OCI-LY7 (cell line): Measurements from ENCODE around the gene KDM2A. TPM values are rescaled to one million over a fixed set of nuclear protein-coding genes. Genes with fewer than 3 reads are reported as not detected.
A peak's percentile ranks its signal among the peaks of the same experiment; 100 is the strongest.

Experiments used
- BruUV-seq: library from RNA; stranded (reverse); fragments of 400-500 nt; replicated peaks from 2 replicates; lab custom pipeline; 2021; lab: Mats Ljungman, UMichigan
- CTCF ChIA-PET: fragments of 300-600 bp; sonication (Branson Sonifier 250); formaldehyde crosslinking; loops from one replicate; lab custom pipeline; 2022; ENCODE audit warnings: antibody characterized with exemption; ENCODE audit not compliant: unreplicated experiment; lab: Charles Lee
- POLR2A ChIA-PET: fragments of 300-600 bp; sonication (Branson Sonifier 250); formaldehyde crosslinking; loops from one replicate; lab custom pipeline; 2022; ENCODE audit warnings: antibody characterized with exemption; lab: Charles Lee
- DNase-seq: peaks from one replicate; pipeline ENCODE4 v3.0.0-alpha.2; 2015; ENCODE audit warnings: low spot score
- H2AFZ ChIP-seq: fragments of 200-600 bp; sonication (generic), shearing (Covaris generic); 2 replicates; pipeline ENCODE4 v1.6.1; 2014; ENCODE audit warnings: mild to moderate bottlenecking, antibody characterized with exemption, low read length, moderate library complexity
- H3K27ac ChIP-seq: fragments of 200-600 bp; sonication (generic); 2 replicates; pipeline ENCODE4 v1.5.1; 2014; ENCODE audit warnings: mixed run types, low read depth, mild to moderate bottlenecking, moderate library complexity, low read length, inconsistent platforms; ENCODE audit not compliant: poor library complexity, severe bottlenecking
- H3K36me3 ChIP-seq: fragments of 200-600 bp; sonication (generic); 2 replicates; pipeline ENCODE4 v1.6.1; 2014; ENCODE audit warnings: mild to moderate bottlenecking, antibody characterized with exemption, low read length, moderate library complexity, mixed read lengths; ENCODE audit not compliant: insufficient read depth
- H3K4me1 ChIP-seq: fragments of 200-600 bp; sonication (generic); 2 replicates; pipeline ENCODE4 v1.5.1; 2014; ENCODE audit warnings: mild to moderate bottlenecking, low read length; ENCODE audit not compliant: insufficient read depth, poor library complexity, severe bottlenecking
- H3K4me2 ChIP-seq: fragments of 200-600 bp; sonication (generic); 2 replicates; pipeline ENCODE4 v1.6.1; 2014; ENCODE audit warnings: mild to moderate bottlenecking, low read length
- H3K4me3 ChIP-seq: fragments of 200-600 bp; sonication (generic); 2 replicates; pipeline ENCODE4 v1.5.1; 2014; ENCODE audit warnings: mild to moderate bottlenecking, low read depth, low read length; ENCODE audit not compliant: poor library complexity, severe bottlenecking
- H3K79me2 ChIP-seq: fragments of 200-600 bp; sonication (generic); 2 replicates; pipeline ENCODE4 v1.6.1; 2016; ENCODE audit warnings: low read depth, mild to moderate bottlenecking, low read length, moderate library complexity, mixed read lengths; ENCODE audit not compliant: insufficient read depth
- H3K9me2 ChIP-seq: fragments of 200-600 bp; sonication (generic); 2 replicates; pipeline ENCODE4 v1.6.1; 2016; ENCODE audit warnings: mild to moderate bottlenecking, low read length, mixed read lengths; ENCODE audit not compliant: insufficient read depth
- H3K9me3 ChIP-seq: fragments of 200-600 bp; sonication (generic); 2 replicates; pipeline ENCODE4 v1.6.1; 2014; ENCODE audit warnings: mild to moderate bottlenecking, mixed run types, low read length, mixed read lengths
- H4K20me1 ChIP-seq: fragments of 200-600 bp; sonication (generic); 2 replicates; pipeline ENCODE4 v1.6.1; 2014; ENCODE audit warnings: mild to moderate bottlenecking, antibody characterized with exemption, low read length, moderate library complexity, mixed read lengths; ENCODE audit not compliant: insufficient read depth
- EZH2phosphoT487 ChIP-seq: fragments of 200-600 bp; sonication (generic); IDR thresholded peaks from 2 replicates; pipeline ENCODE4 v1.6.1; 2018; ENCODE audit warnings: low read depth, borderline replicate concordance, mild to moderate bottlenecking, mixed run types, antibody characterized with exemption, low read length, moderate library complexity, mixed read lengths
- intact Hi-C: fragments of 100-400 bp; cut with micrococcal nuclease; formaldehyde crosslinking; loops from one replicate; pipeline ENCODE4 v1.10.0; 2022; ENCODE audit not compliant: unreplicated experiment
- total RNA-seq, 2 experiments: library from RNA; depleted of rRNA in 1 of 2; stranded (reverse); fragments of >200 nt in 1 of 2; shearing (Covaris generic) in 1 of 2; gene quantifications; 2 replicates each; pipeline ENCODE4 v1.2.3, GENCODE V29; 2014 to 2022
- TF ChIP-seq, protein P1 (sequence below): fragments of 200-600 bp; sonication (generic); conservative IDR thresholded peaks from 2 replicates; pipeline ENCODE4 v1.5.1; 2014; ENCODE audit warnings: mild to moderate bottlenecking, antibody characterized with exemption, low read length, moderate library complexity, mixed read lengths

Gene KDM2A
- total RNA-seq, 2 experiments from 2014 or later = 31.7 to 66.2 TPM

DNA sequence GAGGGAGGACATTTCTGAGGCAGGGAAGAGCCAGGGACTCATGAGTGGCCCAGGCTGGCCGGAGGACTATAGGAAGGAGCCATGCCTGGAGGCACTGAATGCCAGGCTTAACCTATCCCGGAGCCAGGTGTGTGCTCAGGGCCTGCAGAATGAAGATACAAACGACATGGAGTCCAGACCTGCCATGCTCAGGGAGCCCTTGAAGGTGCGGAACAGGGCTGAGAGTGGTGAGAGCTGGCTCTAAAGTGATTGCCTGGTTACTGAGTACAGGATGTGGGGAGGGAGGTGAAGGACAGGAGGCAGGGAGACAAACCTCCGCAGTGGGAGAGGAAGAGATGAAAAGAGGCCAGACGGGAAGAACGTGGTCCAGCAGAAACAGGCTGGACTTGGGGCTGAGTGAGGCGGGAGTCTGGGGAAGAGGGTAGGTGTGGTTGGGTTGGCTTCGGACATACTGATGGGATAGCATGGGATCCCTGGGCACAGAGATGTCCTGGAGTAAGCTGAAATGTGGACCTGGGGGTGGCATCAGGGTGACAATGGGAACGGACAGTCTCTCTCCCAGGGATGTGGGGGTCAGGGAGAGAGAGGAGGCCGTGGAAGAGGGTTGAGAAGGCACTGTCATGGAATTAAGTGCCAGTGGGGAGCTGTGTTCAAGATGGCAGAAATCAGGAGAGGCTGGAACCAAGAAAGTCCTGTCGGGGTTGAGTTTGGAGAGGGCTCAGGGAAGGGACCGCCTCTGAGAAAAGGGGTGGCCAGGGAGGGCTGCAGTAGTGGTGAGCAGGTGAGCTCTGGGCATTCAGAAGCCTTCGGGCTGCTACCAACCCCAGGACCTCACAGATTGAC is 168.5 kb downstream of the KDM2A start:
- Histone ChIP-seq H3K4me1 (peaks cover 40% of the 10 kb centered on the region), H3K79me2 (peaks cover 15% of the 10 kb centered on the region; the same call in 1 of the 2 replicates), H3K9me2 (no peaks in the 10 kb centered on the region), H3K27ac (peak overlapping the region; percentile 94), H2AFZ (no peak overlapping the region), H3K4me3 (peak overlapping the region; percentile 68), H3K9me3 (no peaks in the 10 kb centered on the region), H4K20me1 (no peaks in the 10 kb centered on the region), H3K4me2 (peak overlapping the region; percentile 70), H3K36me3 (peaks cover 84% of the 10 kb centered on the region)
- TF ChIP-seq EZH2phosphoT487 = no peak
- TF ChIP-seq, protein P1, sequence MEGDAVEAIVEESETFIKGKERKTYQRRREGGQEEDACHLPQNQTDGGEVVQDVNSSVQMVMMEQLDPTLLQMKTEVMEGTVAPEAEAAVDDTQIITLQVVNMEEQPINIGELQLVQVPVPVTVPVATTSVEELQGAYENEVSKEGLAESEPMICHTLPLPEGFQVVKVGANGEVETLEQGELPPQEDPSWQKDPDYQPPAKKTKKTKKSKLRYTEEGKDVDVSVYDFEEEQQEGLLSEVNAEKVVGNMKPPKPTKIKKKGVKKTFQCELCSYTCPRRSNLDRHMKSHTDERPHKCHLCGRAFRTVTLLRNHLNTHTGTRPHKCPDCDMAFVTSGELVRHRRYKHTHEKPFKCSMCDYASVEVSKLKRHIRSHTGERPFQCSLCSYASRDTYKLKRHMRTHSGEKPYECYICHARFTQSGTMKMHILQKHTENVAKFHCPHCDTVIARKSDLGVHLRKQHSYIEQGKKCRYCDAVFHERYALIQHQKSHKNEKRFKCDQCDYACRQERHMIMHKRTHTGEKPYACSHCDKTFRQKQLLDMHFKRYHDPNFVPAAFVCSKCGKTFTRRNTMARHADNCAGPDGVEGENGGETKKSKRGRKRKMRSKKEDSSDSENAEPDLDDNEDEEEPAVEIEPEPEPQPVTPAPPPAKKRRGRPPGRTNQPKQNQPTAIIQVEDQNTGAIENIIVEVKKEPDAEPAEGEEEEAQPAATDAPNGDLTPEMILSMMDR = no peak
- TSS peak; percentile 95 for BruUV-seq
- POLR2A ChIA-PET = interaction anchor here (1.0 to 1.8 kb wide), 3 partner anchors 10 to 21 kb away, joined by 4 to 6 read pairs (median 5); partner anchors contain the start of gene GRK2
- CTCF ChIA-PET = no interaction called here
- intact Hi-C loops = loop anchor here (1.0 kb wide), 3 partner anchors 10 to 30 kb away; no protein-coding TSS in a partner anchor
- DNase-seq = peak; percentile 22

DNA sequence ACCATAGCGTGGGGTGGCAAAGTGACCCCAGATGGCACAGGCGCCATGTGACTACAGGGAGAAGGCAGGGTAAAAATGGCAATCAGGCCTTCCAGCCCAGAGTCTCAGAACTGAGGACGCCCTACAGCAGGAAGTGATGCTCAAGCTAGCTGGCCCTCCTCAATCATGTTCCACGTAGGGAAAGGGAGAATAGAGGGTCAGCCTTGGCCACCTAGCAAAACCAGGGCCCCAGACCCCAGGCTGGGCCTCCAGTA is 169.1 kb downstream of the KDM2A start:
- intact Hi-C loops = loop anchor here (1.0 kb wide), 3 partner anchors 11 to 29 kb away; no protein-coding TSS in a partner anchor
- Histone ChIP-seq H3K79me2 (peaks cover 15% of the 10 kb centered on the region; the same call in 1 of the 2 replicates), H3K36me3 (peaks cover 84% of the 10 kb centered on the region), H3K4me1 (peaks cover 46% of the 10 kb centered on the region), H3K27ac (peak overlapping the region; percentile 94), H3K9me2 (no peaks in the 10 kb centered on the region), H3K4me2 (peak overlapping the region; percentile 70), H4K20me1 (no peaks in the 10 kb centered on the region), H3K9me3 (no peaks in the 10 kb centered on the region), H3K4me3 (peak overlapping the region; percentile 68), H2AFZ (no peak overlapping the region)
- DNase-seq = no peak
- ChIA-PET POLR2A (interaction anchor here (0.7 to 1.8 kb wide), 4 partner anchors 8 to 22 kb away, joined by 3 to 6 read pairs (median 4); partner anchors contain the start of gene GRK2), CTCF (interaction anchor here (0.7 kb wide), 1 partner anchor 11 kb away, joined by 3 read pairs; no protein-coding TSS in a partner anchor)
- no TSS peak for BruUV-seq
- TF ChIP-seq, protein P1 = no peak
- no peak for TF ChIP-seq EZH2phosphoT487
